Upper lobe of left lung (tissue), 4 donors: ENCODE data around the gene HNRNPA1.
"Not testable (repeated sequence)": the region's sequence is repeated elsewhere in the genome, so short reads cannot be mapped to it uniquely, and the experiment has no call there.

Experiments
- CTCF ChIP-seq, 6 experiments: fragments of 450-650 bp in 4 of 6; fragments of 200-600 bp in 2 of 6; sonication (generic) in 2 of 6; IDR thresholded peaks; one replicate each; pipeline ENCODE4 v1.5.1; 2016 to 2019; ENCODE audit warnings: antibody characterized with exemption in 6 of 6
- EP300 ChIP-seq, 4 donors: sonication (generic); formaldehyde crosslinking; IDR thresholded peaks; one replicate each; pipeline ENCODE4 v1.5.1; 2017; ENCODE audit warnings: antibody characterized with exemption in 4 of 4, control low read depth in 2 of 4
- POLR2A ChIP-seq, 4 donors: fragments of 450-650 bp; IDR thresholded peaks; one replicate each; pipeline ENCODE4 v1.5.1; 2016 to 2017; ENCODE audit warnings: antibody characterized with exemption in 4 of 4, mild to moderate bottlenecking in 2 of 4
- POLR2AphosphoS5 ChIP-seq, 2 donors: sonication (generic); formaldehyde crosslinking; IDR thresholded peaks; one replicate each; pipeline ENCODE4 v1.5.1; 2017; ENCODE audit warnings: antibody characterized with exemption in 2 of 2

GRCh38 chr12:54325442-54326109, 45.0 kb downstream of the HNRNPA1 start:
- TF ChIP-seq CTCF, POLR2AphosphoS5, POLR2A, EP300 (IDR thresholded peaks at IDR 0.05): not testable (repeated sequence)
